Measurements from ENCODE around the gene CXCR4.

GRCh38 chr2:136132825-136133155 lies 14.8 kb upstream of the CXCR4 start:
- TF ChIP-seq EZH2phosphoT487 (IDR thresholded peaks at IDR 0.05; ENCODE audit: insufficient read depth, low read depth) (no peak), EZH2 (IDR thresholded peaks at IDR 0.05; ENCODE audit: insufficient read depth, poor library complexity, severe bottlenecking) (no peak)
